Brain microvascular endothelial cell (primary cell): Measurements from ENCODE around the gene ADAMTS17.

Experiments used
- DNase-seq: peaks from one replicate; pipeline ENCODE4 v3.0.0-alpha.2; 2020
- H3K27ac ChIP-seq: fragments of 250-450 bp; sonication (Bioruptor Pico); 2 replicates; pipeline ENCODE4 v1.5.1; 2020; ENCODE audit warnings: mild to moderate bottlenecking, moderate library complexity
- H3K27me3 ChIP-seq: fragments of 250-450 bp; sonication (Bioruptor Pico); replicated peaks from 2 replicates; pipeline ENCODE4 v1.5.1; 2020; ENCODE audit warnings: mild to moderate bottlenecking
- H3K36me3 ChIP-seq: fragments of 250-450 bp; sonication (Bioruptor Pico); replicated peaks from 2 replicates; pipeline ENCODE4 v1.5.1; 2020; ENCODE audit warnings: mild to moderate bottlenecking
- H3K4me3 ChIP-seq: 2 replicates; pipeline ENCODE4 v1.5.1; 2011; ENCODE audit warnings: low read depth, mild to moderate bottlenecking, control low read depth, low read length, moderate library complexity
- CTCF ChIP-seq: IDR thresholded peaks from 2 replicates; pipeline ENCODE4 v1.5.1; 2011; ENCODE audit warnings: low read depth, mild to moderate bottlenecking, moderate library complexity, low read length, control low read depth, inconsistent platforms; ENCODE audit errors: missing control alignments
- in situ Hi-C: cut with HindIII; loops from 2 replicates; pipeline ENCODE4 v1.10.0; 2017; ENCODE audit warnings: low sequenced_read_pairs, low pct_ligation_motif_present

ADAMTS17 gene

DNA sequence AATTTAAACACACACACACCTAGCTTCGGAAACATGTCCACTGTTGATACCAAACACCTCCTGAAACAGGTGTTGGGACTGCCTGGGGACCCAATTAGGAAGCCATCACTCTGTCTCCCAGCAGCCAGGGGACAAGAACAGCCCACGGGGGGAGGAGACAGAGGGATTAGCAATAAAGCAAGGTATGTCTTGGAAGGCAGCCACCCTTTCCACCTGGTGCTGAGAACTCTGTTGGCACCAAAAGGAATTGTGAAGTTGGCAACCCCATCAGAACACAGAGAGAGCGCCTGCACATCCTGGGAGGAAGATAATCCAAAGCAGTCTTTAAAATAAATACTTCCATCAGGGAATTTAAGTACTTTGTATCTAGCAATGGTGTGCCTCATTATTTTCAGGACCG lies 111.0 kb downstream of the ADAMTS17 start:
- Histone ChIP-seq H3K27me3 (no peaks in the 10 kb centered on the region), H3K27ac (no peak overlapping the region), H3K4me3 (no peak overlapping the region), H3K36me3 (no peaks in the 10 kb centered on the region)
- no peak for TF ChIP-seq CTCF
- in situ Hi-C loops = no loop called here
- DNase-seq = no peak

- DNase-seq = no peak
- H3K4me3 ChIP-seq = no peak overlapping the region
- no peaks in the 10 kb centered on the region for H3K27me3 ChIP-seq
- H3K27ac ChIP-seq = no peak overlapping the region
- in situ Hi-C loops = no loop called here
- no peak for TF ChIP-seq CTCF
- no peaks in the 10 kb centered on the region for H3K36me3 ChIP-seq
Measured at GRCh38 chr15:100229181-100230163, 112.3 kb downstream of the ADAMTS17 start.

- Histone ChIP-seq H3K4me3 (no peak overlapping the region), H3K36me3 (no peaks in the 10 kb centered on the region), H3K27ac (no peak overlapping the region), H3K27me3 (no peaks in the 10 kb centered on the region)
- TF ChIP-seq CTCF = no peak
- in situ Hi-C loops = no loop called here
- no peak for DNase-seq
Measured at GRCh38 chr15:100227781-100228180, 114.0 kb downstream of the ADAMTS17 start.

DNA sequence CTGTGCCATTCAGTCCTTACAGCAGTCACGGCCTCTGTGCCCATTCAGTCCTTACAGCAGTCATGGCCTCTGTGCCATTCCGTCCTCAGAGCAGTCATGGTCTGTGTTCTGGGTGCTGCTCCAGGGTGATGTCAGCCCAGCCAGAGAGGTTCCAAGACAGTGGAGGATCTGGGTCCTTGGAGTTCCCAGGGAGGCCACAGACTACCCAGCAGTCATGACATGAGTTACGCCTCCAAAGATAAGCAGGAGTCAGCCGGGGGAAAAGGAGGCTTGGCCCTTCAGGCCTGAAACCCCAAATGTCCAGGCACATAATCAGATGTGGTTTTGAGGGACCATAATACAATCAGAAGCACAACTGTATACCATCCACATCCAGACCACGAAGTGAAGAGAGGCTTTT lies 115.7 kb downstream of the ADAMTS17 start:
- in situ Hi-C loops = no loop called here
- no peak overlapping the region for H3K4me3 ChIP-seq
- H3K36me3 ChIP-seq = no peaks in the 10 kb centered on the region
- no peak for DNase-seq
- TF ChIP-seq CTCF = no peak
- H3K27ac ChIP-seq = no peak overlapping the region
- no peaks in the 10 kb centered on the region for H3K27me3 ChIP-seq

- no peak overlapping the region for H3K4me3 ChIP-seq
- DNase-seq = no peak
Measured at GRCh38 chr15:100224206-100225185, 117.3 kb downstream of the ADAMTS17 start.

More at GRCh38 chr15:100224206-100225185, 117.3 kb downstream of the ADAMTS17 start:
- Histone ChIP-seq H3K27me3 (no peaks in the 10 kb centered on the region), H3K36me3 (no peaks in the 10 kb centered on the region), H3K27ac (no peak overlapping the region)
- no peak for TF ChIP-seq CTCF
- in situ Hi-C loops = no loop called here
